Suprapubic skin (tissue), 4 donors: Measurements from ENCODE around the gene FXYD3. TPM values are rescaled to one million over a fixed set of nuclear protein-coding genes. Genes with fewer than 3 reads are reported as not detected.

Experiments
- DNase-seq, 2 donors: peaks; one replicate each; pipeline ENCODE4 v3.0.0-alpha.2; 2019; ENCODE audit warnings: low spot score in 2 of 2
- H3K27ac ChIP-seq: fragments of 200-600 bp; sonication (generic); one replicate; pipeline ENCODE4 v1.5.1; 2019
- H3K27me3 ChIP-seq: fragments of 200-600 bp; sonication (generic); one replicate; pipeline ENCODE4 v1.5.1; 2019
- H3K36me3 ChIP-seq: fragments of 200-600 bp; sonication (generic); one replicate; pipeline ENCODE4 v1.5.1; 2019
- H3K4me1 ChIP-seq: fragments of 200-600 bp; sonication (generic); one replicate; pipeline ENCODE4 v1.5.1; 2019
- H3K4me3 ChIP-seq: fragments of 200-600 bp; sonication (generic); one replicate; pipeline ENCODE4 v1.5.1; 2019; ENCODE audit warnings: mild to moderate bottlenecking
- H3K9me3 ChIP-seq: fragments of 200-600 bp; sonication (generic); one replicate; pipeline ENCODE4 v1.5.1; 2019
- EP300 ChIP-seq: sonication (generic); formaldehyde crosslinking; IDR thresholded peaks from one replicate; pipeline ENCODE4 v1.6.1; 2017; ENCODE audit warnings: antibody characterized with exemption
- POLR2A ChIP-seq, 2 donors: fragments of 450-650 bp; IDR thresholded peaks; one replicate each; pipeline ENCODE4 v1.6.1; 2017; ENCODE audit warnings: antibody characterized with exemption in 2 of 2, mild to moderate bottlenecking in 2 of 2, moderate library complexity in 2 of 2
- POLR2AphosphoS5 ChIP-seq, 3 donors: sonication (generic); formaldehyde crosslinking; IDR thresholded peaks; one replicate each; pipeline ENCODE4 v1.6.1; 2017; ENCODE audit warnings: antibody characterized with exemption in 3 of 3
- WGBS: methylation state at CpG from one replicate; pipeline ENCODE4 v1.1.5; 2018; 5-methylcytosine and 5-hydroxymethylcytosine counted together
- total RNA-seq, 4 donors: library from RNA; depleted of rRNA; stranded (reverse); fragments of >200 nt; gene quantifications; one replicate each; pipeline ENCODE4 v1.1.0, GENCODE V29; 2016
- TF ChIP-seq, protein P1 (sequence below), 2 donors: fragments of 200-600 bp in 1 of 2; fragments of 450-650 bp in 1 of 2; sonication (generic) in 1 of 2; IDR thresholded peaks; one replicate each; pipeline ENCODE4 v1.5.1; 2016 to 2019; ENCODE audit warnings: antibody characterized with exemption in 2 of 2, mild to moderate bottlenecking in 1 of 2, moderate library complexity in 1 of 2

FXYD3 gene
- total RNA-seq, 4 donors from 2014 or later = 383 to 765 (median 575) TPM

DNA sequence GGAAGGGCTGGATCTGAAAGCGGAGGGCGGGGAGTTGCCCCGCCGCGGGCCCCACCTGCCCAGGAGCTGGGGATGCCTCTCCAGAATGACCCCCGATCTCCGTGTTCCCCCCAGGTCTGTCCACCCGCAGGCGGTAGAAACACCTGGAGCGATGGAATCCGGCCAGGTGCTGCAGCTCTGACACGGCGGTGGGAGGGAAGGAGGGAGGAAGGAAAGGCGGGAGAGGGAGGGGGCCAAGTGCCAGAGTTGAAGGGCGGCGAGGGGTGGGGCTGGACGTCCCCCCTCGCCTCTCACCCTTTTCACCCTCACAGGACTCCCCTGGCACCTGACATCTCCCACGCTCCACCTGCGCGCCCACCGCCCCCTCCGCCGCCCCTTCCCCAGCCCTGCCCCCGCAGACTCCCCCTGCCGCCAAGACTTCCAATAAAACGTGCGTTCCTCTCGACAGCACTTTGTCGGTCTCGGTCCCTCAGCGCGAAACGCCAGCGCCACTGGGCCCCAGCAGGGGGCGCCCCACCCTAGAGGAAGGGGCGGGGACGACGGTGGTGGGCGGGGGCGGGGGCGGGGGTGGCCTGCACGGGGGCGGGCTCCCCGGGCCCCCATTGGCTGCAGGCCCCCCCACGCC is 27.1 kb downstream of the FXYD3 start:
- Histone ChIP-seq H3K36me3 (no peaks in the 10 kb centered on the region), H3K27ac (no peak overlapping the region), H3K4me3 (peak overlapping the region; percentile 19), H3K27me3 (peaks cover 23% of the 10 kb centered on the region), H3K9me3 (no peaks in the 10 kb centered on the region), H3K4me1 (peaks cover 60% of the 10 kb centered on the region)
- TF ChIP-seq POLR2A (IDR thresholded peaks at IDR 0.05) (no peak), POLR2AphosphoS5 (IDR thresholded peaks at IDR 0.05) (no peak)
- TF ChIP-seq, protein P1, sequence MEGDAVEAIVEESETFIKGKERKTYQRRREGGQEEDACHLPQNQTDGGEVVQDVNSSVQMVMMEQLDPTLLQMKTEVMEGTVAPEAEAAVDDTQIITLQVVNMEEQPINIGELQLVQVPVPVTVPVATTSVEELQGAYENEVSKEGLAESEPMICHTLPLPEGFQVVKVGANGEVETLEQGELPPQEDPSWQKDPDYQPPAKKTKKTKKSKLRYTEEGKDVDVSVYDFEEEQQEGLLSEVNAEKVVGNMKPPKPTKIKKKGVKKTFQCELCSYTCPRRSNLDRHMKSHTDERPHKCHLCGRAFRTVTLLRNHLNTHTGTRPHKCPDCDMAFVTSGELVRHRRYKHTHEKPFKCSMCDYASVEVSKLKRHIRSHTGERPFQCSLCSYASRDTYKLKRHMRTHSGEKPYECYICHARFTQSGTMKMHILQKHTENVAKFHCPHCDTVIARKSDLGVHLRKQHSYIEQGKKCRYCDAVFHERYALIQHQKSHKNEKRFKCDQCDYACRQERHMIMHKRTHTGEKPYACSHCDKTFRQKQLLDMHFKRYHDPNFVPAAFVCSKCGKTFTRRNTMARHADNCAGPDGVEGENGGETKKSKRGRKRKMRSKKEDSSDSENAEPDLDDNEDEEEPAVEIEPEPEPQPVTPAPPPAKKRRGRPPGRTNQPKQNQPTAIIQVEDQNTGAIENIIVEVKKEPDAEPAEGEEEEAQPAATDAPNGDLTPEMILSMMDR (IDR thresholded peaks at IDR 0.05) = peak in 1 of 2 donors; percentile 78
- DNase-seq = no peak
- 12% methylated on average over 34 of the region's 46 CpGs for WGBS

DNA sequence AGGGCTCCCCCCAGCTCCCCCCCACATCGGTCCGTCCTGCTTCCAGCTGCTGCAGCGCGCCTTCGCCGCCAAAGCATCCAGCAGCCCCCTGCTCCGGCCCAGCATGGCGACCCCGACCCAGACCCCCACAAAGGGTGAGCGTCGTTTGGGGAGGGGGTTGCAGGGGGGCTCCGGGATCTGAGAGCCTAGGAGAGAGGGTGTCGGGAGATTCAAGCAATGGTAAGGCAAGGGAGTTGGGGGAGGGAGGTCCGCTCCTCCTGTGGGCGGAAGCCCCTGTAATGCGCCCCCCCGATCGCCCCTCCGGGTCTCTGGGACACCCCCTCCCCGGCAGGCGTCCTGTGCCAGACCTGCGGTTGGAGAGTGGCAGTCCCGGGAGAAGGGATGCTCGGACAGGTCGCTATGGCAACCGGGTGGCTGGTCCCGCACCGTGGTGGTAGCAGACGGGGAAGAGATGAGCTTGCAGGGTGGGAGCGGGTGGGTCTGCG is 27.6 kb downstream of the FXYD3 start, which contains the start of gene FXYD7:
Gene FXYD7, plus strand, starts transcription at position 25 of the 485 bp plus-strand sequence. Its CDS starts 79 bp downstream, at position 104.
- 12% methylated on average over 15 of the region's 31 CpGs for WGBS
- Histone ChIP-seq H3K4me1 (peaks cover 55% of the 10 kb centered on the region), H3K9me3 (no peaks in the 10 kb centered on the region), H3K27ac (no peak within 1 kb of the TSS), H3K36me3 (no peaks in the 10 kb centered on the region), H3K27me3 (peaks cover 23% of the 10 kb centered on the region), H3K4me3 (peak within 1 kb of the TSS; percentile 19)
- TF ChIP-seq, protein P1 (IDR thresholded peaks at IDR 0.05) = no peak
- no peak for TF ChIP-seq EP300
- TF ChIP-seq POLR2AphosphoS5 (IDR thresholded peaks at IDR 0.05) = no peak
- TF ChIP-seq POLR2A (IDR thresholded peaks at IDR 0.05) = no peak
- DNase-seq = no peak

DNA sequence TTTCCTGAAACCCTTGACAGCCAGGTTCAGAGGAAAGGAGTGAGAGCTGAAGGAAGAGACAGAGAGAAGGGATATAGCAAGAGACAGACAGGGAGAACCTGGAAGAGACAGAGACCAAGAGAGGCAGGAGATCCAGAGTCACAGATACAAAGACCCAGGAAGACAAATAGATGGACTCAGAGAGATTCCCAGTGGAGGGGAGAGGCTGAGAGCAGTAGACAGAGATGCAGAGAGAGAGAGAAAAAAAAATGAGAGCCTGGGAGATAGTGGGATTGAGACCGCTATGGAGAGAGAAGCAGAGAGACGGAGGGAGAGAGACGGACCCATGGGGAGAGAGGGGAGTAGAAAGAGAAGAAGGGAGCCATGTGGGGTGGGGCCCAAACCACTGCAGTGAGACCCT is 28.2 kb downstream of the FXYD3 start:
- DNase-seq = no peak
- Histone ChIP-seq H3K4me3 (no peak overlapping the region), H3K27me3 (peaks cover 23% of the 10 kb centered on the region), H3K27ac (no peak overlapping the region), H3K9me3 (no peaks in the 10 kb centered on the region), H3K36me3 (no peaks in the 10 kb centered on the region), H3K4me1 (peaks cover 49% of the 10 kb centered on the region)
- TF ChIP-seq POLR2A (IDR thresholded peaks at IDR 0.05) = no peak
- TF ChIP-seq POLR2AphosphoS5 (IDR thresholded peaks at IDR 0.05) = no peak
- TF ChIP-seq EP300 = no peak
- TF ChIP-seq, protein P1 (IDR thresholded peaks at IDR 0.05) = no peak
- WGBS = 39% methylated on average over 3 of the region's 3 CpGs

DNA sequence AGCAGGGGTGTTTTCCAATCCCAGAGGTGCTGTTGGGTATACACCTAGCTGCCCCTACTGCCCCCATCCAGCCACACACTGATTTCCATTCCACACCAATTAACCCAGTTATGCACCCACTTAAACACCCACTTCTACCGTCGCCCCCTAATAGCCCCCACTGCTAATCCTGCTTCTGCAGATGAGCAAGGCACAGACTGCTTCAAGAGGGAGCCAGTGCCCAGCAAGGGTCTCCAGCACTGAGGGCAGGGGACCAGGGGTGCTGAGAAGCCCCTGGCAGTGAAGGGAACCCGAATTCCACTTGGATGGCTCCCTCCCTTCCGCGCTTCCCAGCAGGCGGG is 28.6 kb downstream of the FXYD3 start:
- H3K9me3 ChIP-seq = no peaks in the 10 kb centered on the region
- H3K27ac ChIP-seq = no peak overlapping the region
- peaks cover 46% of the 10 kb centered on the region for H3K4me1 ChIP-seq
- TF ChIP-seq, protein P1 (IDR thresholded peaks at IDR 0.05) = no peak
- TF ChIP-seq POLR2A (IDR thresholded peaks at IDR 0.05) = no peak
- no peak for TF ChIP-seq POLR2AphosphoS5 (IDR thresholded peaks at IDR 0.05)
- TF ChIP-seq EP300 = no peak
- H3K4me3 ChIP-seq = no peak overlapping the region
- no peak for DNase-seq
- peaks cover 23% of the 10 kb centered on the region for H3K27me3 ChIP-seq
- 31% methylated on average over 3 of the region's 6 CpGs for WGBS
- no peaks in the 10 kb centered on the region for H3K36me3 ChIP-seq

DNA sequence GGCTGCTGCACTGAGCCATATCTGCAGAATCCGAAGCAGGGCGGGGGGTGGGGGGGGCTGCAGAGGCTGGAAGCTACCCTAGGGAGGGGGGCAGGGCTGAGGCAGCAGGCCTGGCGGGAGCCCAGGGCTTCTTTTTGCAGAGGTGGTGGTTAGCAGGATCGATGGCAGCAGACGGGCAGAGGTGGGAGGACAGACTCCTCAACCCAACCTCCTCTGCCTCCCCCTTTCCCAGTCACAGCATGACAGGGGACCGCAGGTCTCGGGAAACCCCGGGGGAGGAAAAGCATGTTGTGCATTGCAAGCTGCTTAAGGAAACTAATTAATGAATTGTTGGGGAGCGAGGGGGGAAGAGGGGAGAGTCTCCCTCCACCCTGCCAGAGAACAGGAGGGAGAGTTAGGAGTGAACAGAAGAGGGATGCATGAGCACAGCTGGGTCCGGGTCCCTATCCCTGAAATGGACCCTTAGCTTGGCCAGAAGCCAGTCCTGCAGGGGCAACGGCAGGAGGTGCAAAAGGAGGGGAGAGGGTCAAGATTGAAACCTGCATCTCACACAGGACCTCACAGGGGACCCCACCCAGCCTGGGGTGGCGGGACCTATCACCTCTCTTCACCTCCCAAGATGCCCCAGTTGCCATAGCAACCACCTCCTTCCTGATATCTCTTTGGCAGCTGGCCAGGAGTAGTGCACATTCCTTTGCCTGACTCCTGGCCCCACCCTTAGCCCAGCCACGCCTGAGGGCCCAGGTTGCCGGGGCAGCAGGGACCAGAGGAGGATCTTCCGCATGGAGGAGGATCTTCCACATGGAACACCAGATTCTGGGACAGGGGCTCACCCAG is 29.2 kb downstream of the FXYD3 start:
- Histone ChIP-seq H3K4me3 (no peak overlapping the region), H3K4me1 (peaks cover 40% of the 10 kb centered on the region), H3K36me3 (no peaks in the 10 kb centered on the region), H3K27ac (no peak overlapping the region), H3K27me3 (peaks cover 23% of the 10 kb centered on the region), H3K9me3 (no peaks in the 10 kb centered on the region)
- 29% methylated on average over 9 of the region's 15 CpGs for WGBS
- TF ChIP-seq EP300 (no peak), POLR2A (IDR thresholded peaks at IDR 0.05) (no peak), POLR2AphosphoS5 (IDR thresholded peaks at IDR 0.05) (no peak)
- TF ChIP-seq, protein P1 (IDR thresholded peaks at IDR 0.05) = no peak
- no peak for DNase-seq
